Embryonic facial prominence (tissue), 1 donor: ENCODE results near the gene GDF10.

Experiments used
- DNase-seq: peaks from one replicate; pipeline ENCODE4 v3.0.0-alpha.2; 2016; ENCODE audit errors: extremely low spot score

GDF10 gene, protein sequence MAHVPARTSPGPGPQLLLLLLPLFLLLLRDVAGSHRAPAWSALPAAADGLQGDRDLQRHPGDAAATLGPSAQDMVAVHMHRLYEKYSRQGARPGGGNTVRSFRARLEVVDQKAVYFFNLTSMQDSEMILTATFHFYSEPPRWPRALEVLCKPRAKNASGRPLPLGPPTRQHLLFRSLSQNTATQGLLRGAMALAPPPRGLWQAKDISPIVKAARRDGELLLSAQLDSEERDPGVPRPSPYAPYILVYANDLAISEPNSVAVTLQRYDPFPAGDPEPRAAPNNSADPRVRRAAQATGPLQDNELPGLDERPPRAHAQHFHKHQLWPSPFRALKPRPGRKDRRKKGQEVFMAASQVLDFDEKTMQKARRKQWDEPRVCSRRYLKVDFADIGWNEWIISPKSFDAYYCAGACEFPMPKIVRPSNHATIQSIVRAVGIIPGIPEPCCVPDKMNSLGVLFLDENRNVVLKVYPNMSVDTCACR

DNA sequence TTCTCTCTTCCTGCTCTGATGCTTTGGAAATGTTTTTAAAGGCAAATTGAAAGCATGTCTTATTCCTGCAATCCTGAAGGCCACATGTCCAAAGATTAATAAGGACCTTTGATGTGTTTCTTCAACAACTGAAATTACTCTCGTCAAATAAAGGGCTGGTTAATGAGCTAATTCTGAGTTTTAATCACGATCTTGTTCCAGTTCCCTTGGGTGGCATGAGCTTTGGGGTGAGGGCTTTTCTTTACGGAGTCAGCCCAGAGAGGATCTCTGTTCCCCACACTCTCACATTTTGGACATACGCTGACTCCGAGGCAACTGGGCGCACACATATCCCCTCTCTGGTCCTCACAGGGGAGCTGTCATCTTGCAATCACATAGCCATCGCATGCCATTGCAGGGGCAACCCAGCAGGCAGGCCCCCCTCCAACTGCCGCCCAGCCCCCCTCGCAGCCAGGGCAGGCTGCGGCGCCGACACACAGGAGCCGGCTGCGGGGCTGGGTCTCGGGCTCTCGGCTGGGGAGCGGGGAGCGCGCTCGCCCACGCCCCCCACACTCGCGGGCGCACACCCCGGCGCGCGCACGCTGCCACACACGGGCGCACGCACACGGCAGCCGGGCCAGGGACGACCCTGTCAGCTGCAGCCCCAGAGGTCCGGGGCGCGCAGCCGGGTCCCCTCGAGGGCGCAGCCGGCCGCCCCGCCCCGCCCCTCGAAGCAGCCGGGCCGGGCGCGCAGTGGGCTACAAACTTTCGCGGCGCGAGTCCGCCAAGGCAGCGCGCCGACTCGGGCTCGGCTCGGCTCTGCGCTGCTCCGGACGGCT lies at the start of gene GDF10:
GDF10 (plus strand) TSS at position 587 of the 818 bp plus-strand sequence. CDS start 455 bp downstream, outside the sequence.
- DNase-seq, result no peak

DNA sequence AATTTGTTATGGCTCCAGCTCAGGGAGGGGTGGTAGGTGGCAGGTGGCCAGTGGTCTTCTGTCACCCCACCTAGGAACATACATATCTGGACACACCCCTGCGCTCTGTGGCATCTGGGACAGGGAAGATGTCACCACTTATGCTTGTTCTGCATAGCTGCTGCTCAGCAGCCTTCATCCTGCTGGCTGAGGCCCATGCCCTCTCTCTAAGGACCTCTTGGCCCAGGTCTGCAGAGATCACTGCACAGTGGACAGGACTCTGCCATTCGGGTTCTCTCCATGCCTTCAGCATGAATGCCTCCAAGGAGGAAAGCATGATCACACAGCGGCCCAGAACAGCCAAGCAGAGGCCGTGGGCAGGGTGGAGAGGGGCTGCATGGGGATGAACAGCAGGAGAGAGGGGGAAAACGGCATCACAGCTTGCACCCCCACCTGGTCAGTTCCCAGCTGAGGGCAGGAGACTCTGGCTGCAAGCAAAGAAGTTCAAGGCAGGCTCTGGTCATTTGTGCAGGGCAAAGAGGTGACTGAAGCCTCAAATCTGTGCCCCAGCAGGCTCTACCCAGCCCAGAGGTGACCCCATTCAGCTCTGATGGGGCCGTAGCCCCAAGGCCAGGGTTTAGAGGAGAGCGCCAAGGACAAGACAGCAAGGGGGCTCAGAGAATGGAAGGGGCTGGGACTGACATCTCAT lies 47.8 kb upstream of the GDF10 start:
- no peak for DNase-seq

DNA sequence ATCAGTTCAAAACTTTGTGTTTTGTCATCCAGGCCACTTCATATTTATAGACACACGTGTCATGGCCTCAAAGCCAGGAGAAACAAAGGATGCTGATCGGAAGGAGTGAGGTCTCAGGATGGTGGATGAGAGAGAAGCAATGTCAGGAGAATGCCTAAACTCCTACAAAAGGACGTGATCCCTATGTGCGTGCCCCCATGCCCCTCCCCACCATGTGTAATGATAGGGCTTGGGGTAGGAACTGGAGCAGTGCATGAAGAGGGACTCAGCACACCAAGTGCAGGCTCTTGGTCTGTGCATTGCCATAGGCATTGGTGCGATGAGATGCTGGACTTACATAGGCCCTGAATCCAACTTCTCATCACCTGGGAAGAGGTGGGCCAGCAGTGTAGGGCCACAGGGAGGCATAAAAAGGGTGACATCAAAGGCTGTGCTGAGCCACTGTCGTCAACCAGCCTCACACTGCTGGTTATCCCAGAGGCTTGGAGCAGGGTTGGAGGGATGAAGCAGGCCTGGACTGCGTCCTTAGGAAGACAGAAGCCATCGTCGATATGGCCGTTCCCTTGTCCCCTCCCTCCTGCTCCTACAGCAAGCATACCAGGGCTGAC lies 46.9 kb upstream of the GDF10 start:
- DNase-seq, result no peak

DNA sequence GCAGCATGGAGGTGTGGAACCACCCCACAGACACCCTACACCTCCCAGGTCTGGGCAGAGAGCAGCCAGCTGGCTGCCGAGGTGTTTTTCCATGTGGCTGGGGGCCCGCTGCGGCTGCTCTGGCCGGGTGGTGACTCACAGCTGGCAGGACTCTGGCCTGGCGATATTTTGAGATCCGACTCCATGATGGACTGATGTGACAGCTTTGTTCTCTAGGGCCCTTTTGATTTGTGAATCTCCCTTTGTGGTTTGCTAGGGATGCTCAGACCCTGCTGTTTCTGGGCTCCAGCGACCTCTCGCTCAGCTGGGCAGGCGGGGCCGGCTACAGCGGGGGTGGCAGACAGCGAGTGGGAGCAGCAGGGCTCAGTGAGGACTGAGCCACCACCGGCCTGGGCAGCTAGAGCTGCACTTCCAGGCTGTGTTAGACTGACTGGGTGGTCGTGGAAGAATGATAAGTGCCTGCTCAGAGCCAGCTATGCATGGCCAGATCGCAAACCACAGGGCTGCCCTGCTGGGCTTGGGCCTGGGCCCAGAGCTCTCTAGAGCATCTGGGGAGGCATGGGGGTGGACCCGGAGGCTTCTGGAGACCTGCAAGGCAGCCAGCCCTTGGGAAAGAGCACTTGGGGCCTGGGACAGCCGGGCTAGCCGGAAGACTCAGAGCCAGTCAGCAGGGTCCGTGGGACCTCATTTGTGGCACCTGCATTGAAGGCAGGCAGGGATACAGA lies 46.2 kb upstream of the GDF10 start:
- DNase-seq, result no peak

DNA sequence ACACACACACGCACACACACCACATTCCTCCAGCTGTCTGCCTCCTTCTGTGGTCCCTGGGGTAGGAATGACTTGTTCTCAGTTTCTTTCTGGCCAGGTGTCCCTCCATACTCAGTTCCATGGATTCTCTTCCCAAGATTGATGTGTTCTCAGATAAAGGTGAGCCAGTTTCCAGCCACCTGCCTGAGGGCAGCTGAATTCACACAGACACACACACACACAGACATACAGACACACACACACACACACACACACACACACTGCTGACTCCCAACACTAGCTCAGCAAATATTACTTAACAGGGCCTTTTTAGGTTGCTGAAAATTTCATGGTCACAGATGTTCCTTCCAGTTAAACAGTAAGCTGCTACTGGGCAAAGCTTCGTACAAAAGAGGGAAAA lies 45.4 kb upstream of the GDF10 start:
- no peak for DNase-seq

DNA sequence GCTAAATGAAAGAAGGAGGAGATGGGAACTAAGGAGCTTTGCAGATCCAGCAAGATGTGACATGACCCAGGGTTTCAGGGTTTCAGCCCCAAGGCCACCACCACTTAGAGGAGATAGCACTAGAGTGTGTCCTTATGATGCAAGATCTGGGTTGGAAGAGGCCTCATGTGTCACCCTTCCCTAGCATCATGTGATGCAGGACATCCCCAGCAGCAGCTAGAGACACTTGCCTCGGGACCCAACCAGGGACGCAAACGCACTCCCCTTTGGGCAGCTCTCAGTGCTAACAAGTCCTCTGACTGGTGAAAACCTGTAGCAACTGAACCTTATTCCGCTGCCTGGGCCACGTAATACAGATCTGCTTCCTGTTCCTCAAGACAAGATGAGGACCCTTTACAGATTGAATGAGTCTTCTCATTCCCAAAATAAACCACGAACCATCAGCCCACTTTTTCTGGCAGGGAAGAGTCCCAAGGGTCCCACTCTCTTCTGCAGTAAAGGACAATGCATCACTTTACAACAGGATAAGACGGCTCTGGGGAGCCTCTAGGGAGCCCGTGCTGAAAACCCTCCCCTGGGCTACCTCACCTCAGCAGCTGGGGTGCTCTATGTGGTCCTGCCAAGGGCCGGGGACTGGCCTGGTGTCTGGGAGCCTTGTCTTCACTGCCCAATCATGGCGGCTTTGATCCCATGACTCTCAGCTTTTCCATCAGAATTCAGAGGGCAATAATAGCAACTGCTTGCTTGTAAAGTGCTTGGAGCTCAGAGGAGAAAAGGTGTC lies 44.8 kb upstream of the GDF10 start:
- DNase-seq, result no peak

DNA sequence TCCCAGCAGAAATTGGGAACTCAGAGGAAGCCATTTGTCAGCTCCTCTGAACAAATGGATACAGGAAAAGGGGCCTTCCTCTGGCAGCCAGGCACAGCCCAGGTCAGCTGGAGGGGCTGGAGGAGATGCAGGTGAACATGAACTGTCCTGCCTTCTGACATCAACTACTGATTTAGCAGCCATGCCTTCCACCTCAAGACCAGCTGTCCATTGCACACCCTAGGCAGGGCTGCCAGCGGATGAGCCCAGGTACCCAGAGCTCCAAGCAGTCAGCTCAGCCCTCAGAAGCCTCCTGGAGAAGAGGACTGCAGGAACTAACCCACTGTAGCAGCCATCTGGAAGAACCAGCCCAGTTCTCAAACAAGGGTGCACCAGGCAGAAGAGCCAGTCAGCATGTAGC lies 44.1 kb upstream of the GDF10 start:
- DNase-seq, result no peak

DNA sequence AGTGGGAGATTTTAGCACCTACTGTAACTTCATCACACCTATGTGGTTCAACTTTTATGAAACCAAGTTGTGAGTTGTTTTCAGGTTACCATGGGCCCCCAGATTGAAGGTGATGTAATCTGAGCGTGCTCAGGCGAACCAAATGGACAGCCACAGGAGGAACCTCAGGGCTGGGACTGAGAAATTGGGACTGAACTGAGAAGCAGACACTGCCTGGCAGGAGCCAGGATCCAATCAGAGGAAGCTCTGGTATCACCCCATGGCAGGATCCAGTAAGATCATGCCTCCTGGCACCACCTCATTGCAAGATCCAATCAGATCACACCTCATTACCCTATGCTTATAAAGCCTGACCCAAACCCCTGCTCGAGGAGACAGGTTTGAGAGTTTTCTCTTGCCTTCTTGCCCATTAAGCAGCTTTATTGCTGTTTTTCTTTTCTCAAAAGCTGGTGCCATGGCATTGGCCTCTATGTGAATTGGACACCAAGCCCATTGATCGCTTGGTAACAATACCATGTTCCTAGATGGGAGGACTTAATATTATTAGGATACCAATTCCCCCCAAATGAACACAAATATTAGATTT lies 43.2 kb upstream of the GDF10 start:
- DNase-seq, result no peak

DNA sequence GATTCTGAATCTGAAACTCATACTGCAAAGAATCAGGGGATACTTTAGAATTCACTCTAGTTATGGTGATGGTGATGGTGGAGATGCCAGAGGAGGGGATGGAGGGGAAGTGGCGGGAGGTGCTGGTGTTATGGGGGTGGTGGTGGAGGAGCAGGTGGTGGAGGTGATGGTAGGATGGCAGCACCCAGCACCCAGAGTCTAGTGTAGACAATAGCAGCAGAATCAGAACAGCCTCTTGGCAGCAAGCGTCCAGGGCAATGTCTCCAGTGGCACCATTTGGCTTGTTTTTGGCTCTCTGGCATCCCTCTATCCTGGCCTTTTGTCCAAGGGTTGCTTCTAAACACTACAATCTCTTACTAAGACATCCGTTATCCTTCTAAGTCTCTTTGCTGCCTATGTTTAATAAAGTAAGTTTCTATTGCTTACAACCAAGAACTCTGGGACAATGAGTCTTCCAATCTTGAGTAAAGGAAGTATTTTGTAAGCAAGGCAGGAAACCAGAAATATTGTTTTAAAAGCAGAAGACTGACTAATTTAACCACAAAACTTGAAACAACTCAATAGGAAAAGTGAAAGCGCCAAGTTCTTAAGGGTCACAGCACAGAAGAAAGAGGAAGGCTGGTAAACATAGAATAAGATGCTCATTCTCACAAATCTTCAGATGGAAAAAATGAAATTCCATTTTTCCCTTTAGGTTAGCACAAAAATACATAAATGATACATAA lies 42.4 kb upstream of the GDF10 start:
- no peak for DNase-seq

DNA sequence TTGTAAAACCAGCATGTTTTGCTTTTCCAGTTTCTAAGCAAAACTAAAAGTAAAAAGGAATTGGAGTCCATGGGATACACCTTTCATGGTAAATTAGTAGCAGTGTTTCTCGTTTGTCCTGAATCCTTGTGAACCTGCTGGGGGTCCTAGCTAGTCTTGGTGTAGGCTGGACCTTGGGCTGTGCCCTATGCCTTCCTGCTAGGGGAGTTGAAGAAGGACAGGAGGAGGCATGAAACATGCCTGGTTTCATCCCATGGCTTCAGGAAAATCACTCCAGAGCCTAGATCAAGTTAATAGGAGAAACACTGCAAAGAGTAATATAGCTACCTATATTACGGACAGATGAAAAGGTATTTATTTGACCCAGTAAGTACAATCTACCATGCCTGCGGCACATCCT lies 41.1 kb upstream of the GDF10 start:
- DNase-seq, result no peak

DNA sequence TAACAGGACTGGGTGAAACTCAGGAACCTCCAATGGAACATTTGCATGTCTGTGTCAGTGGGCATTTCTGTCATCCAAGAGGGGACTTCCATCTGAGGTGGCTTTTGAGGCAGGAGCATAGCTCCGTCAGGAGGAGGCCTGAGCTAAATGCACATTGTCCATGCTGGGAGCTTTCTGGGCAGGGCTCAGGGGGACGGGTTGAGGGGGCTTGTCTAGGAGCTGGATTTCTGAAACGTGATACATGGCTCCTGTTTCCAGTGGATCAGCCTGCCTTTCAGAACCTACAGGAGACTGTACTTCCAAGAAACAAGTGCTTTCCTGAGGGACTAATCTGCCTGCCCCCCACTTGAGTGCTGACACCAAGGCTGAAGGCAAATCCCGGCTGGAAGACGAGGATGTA lies 40.5 kb upstream of the GDF10 start:
- no peak for DNase-seq

DNA sequence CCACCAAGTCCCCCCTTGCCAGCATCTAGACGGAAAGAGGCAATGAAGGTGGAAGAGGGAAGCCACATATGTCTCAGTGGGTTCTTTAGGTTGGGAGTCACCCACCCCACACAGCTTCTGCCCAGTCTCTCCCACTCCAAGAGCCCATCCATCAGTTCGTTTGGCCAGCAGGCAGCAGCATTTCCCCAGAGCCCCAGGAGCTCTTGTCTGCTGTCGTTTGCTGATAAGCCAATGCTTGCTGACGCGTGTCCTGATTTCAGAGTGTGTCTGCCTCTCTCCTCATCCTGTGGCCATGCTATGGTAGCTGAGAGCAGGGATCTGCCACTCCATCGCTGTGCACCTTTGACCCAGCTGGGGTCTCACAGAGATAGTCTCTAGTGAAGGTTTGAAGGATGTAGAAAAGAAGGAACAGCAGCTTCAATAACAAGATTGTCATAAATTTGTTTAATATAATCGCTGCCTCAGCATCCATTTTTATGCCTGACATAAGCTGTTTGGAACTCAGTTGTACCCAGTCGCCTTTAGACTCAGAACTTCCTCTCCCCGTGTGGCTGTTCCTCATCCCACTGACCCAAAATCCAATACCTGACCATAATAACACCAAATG lies 39.4 kb upstream of the GDF10 start:
- no peak for DNase-seq

DNA sequence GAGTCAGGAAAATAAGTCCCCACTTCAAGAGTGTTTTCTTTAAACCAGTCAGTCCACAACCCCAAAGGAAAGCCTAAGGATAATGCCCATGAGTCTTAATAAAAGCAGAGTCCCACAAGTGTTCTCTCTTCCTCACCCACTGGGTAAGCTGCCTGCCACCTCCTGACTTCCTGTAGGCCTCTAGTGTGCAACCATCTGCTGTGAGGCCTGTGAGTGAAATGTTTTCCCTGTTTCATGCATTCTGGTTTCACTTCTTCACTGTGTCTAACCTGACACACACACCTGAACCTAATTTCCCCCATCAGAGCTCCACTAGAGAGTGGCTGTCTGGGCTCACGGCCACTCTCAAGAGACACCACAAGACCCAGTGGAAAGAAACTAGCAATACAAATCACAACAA lies 38.9 kb upstream of the GDF10 start:
- no peak for DNase-seq

DNA sequence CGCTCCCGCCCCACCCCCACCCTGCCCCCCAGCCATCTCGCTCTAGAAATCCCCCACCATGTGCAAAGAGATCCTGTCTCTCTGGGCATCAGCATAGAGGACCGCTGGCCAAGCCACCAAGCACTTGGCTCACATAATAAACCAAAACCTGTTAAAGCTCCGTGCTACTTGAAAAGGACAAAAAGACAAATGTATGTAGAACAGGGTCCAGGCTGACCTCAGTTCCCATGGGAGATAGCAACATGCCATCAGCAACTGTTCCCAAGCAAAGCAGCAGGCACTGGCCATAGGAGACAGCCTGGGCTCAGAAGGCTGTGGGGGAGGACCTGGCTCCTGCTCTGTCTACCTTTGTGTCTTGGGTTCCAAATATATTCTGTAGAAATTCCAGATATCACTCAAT lies 38.4 kb upstream of the GDF10 start:
- no peak for DNase-seq

DNA sequence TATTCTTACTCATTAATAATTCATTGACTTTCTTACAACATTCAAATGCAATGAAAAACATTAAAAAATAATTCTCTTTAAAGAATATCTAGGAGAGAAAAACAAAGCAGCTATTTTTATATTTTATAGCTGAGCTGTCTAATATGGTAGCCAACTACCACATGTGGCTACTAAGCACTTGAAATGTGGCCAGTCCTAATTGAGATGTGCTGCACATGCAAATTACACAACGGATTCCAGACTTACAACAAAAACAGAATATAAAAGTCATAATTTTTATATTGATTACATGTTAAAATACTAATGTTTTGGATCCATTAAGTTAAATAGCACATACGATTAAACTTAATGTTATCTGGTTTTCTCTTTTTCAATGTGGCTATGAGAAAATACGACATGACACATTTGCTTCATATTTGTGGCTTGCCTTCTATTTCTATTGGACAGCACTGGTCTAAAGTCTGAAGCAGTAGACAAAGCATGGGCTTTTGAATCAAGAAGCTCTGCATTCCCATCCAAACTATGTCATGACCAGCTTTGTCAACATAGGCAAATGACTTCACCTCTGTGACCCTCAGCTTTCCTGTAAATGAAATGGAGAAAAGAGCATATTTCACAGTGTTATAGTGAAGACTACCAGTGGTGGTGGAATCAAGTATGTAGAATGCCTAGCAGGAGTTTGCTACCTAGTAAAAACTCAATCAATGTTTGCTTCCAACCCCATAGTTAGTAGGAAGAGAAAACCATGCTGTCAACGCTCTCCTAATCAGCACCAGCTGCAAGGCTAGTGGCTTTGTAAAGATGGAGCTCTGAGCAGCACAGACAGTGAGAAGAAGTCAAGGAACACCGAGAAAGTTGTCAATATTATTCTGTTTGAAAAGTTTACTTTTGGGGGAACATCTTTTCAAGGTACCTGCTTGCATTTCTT lies 37.1 kb upstream of the GDF10 start:
- DNase-seq, result no peak

DNA sequence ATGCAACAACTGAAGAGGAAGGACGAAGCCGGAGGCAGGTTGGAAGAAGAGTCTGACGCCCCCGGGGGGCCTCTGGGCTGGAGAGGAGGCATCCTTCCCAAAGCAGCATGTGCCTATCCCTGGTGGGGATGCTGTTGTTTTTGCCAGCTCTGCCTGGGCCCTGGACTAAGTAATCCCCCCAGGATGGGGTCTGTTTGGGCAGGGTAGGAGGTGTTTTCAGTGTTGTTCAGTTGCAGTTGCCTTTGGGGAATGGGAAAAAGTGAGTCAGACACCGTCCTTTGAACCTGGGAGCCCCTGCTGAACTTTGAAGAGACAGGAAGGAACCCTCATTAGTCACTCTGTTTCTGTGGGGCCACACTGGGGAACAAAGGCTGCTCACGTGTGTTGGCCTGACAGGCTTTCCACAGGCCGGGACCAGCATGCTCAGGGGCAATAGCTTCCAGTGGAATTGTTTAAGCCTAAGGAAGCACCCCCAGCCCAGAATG lies 35.2 kb upstream of the GDF10 start:
- no peak for DNase-seq

DNA sequence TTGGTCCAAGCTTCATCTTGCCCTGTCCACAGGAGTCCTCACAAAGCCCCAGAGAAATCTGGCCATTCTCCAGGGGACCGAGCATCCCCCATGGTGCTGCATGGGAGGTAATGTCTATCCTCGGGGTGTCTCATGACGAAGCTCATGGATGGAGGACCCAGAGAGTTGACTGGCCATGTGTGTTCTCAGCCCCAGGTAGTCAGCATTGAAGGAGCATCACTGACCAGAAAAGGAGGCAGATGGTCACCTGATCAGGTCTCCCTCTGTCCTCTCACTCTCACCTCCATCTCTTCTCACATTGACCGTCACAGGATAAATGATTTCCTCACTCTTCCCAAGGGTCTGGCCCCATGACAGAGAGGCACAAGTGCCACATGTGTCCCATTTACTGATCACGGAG lies 33.4 kb upstream of the GDF10 start:
- no peak for DNase-seq

DNA sequence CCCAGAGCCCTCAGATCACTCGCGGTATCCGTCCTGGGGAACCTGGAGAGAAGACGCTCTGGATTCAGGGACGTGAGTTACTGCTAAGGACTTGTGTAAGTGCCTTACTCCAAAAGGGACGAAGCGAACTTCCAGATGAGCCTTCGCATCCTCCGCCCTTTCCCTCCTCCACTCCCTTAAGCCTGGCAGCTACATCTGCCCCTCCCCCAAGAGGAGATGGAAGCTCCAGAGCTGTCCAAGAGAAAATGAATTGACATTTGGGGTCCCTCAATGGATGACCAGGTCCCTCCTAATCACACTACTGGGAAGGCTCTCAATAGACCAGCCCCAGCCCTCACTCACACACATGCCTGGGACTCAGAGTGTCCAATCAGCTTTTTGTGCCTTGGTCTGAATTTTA lies 31.3 kb upstream of the GDF10 start:
- DNase-seq, result no peak
